Activated B cell treated with CpG ODN at 0.5 μM for 24 hours (primary cell): ENCODE results near the gene EGFLAM. TPM values are rescaled to one million over a fixed set of nuclear protein-coding genes. Genes with fewer than 3 reads are reported as not detected.

Source experiments
- ATAC-seq: fragments of 200-7000 bp; cut with Tn5 transposase; one replicate; pipeline ENCODE4 v1.10.0; 2021; ENCODE audit warnings: low read depth, mild to moderate bottlenecking, moderate library complexity
- CTCF ChIA-PET: fragments of 350-600 bp; sonication (Branson Sonifier 250); formaldehyde crosslinking; loops from one replicate; lab custom pipeline; 2021; ENCODE audit warnings: antibody characterized with exemption; lab: Charles Lee
- POLR2A ChIA-PET: fragments of 350-600 bp; sonication (Branson Sonifier 250); formaldehyde crosslinking; loops from one replicate; lab custom pipeline; 2021; ENCODE audit warnings: antibody characterized with exemption; lab: Charles Lee
- DNase-seq: peaks from one replicate; pipeline ENCODE4 v3.0.0; 2022
- H3K27ac Mint-ChIP-seq: one replicate; pipeline ENCODE4 v1.8.0; 2020; ENCODE audit warnings: mixed read lengths
- H3K27me3 Mint-ChIP-seq: one replicate; pipeline ENCODE4 v1.8.0; 2021; ENCODE audit warnings: mixed read lengths
- H3K36me3 Mint-ChIP-seq: one replicate; pipeline ENCODE4 v1.8.0; 2021; ENCODE audit warnings: low read depth, mixed read lengths
- H3K4me1 Mint-ChIP-seq: one replicate; pipeline ENCODE4 v1.8.0; 2021; ENCODE audit warnings: mixed read lengths
- H3K4me3 Mint-ChIP-seq: one replicate; pipeline ENCODE4 v1.8.0; 2020; ENCODE audit warnings: mild to moderate bottlenecking, mixed read lengths
- H3K9me3 Mint-ChIP-seq: one replicate; pipeline ENCODE4 v1.8.0; 2020; ENCODE audit warnings: mixed read lengths
- CTCF ChIP-seq: fragments of 200-600 bp; IDR thresholded peaks from one replicate; pipeline ENCODE4 v1.8.0; 2022; ENCODE audit warnings: antibody characterized with exemption, mild to moderate bottlenecking
- intact Hi-C: fragments of 100-400 bp; cut with micrococcal nuclease; formaldehyde crosslinking; loops from one replicate; pipeline ENCODE4 v1.15.1; 2024
- total RNA-seq: library from RNA; stranded (reverse); gene quantifications from 2 replicates; pipeline ENCODE4 v1.2.3, GENCODE V29; 2022

Gene EGFLAM
- total RNA-seq, 1 donor from 2014 or later = not detected

GRCh38 chr5:38441453-38442246 lies 183.3 kb downstream of the EGFLAM start:
- ChIA-PET CTCF (interaction anchor here (0.6 to 4.1 kb wide), 33 partner anchors 9 to 1753 kb away, joined by 3 to 59 read pairs (median 5); no protein-coding TSS in a partner anchor), POLR2A (no interaction called here)
- Mint-ChIP-seq H3K27me3 (peaks cover 51% of the 10 kb centered on the region), H3K4me3 (no peak overlapping the region), H3K36me3 (no peaks in the 10 kb centered on the region), H3K9me3 (no peaks in the 10 kb centered on the region), H3K4me1 (no peaks in the 10 kb centered on the region), H3K27ac (no peak overlapping the region)
- TF ChIP-seq CTCF = peak; percentile 88
- ATAC-seq (peak; percentile 95), DNase-seq (peak; percentile 44)
- intact Hi-C loops = loop anchor here (1.0 kb wide), 7 partner anchors 110 to 1106 kb away; no protein-coding TSS in a partner anchor

- no peaks in the 10 kb centered on the region for H3K4me1 Mint-ChIP-seq
- ATAC-seq (no peak), DNase-seq (no peak)
- peaks cover 51% of the 10 kb centered on the region for H3K27me3 Mint-ChIP-seq
- intact Hi-C loops = no loop called here
- no peaks in the 10 kb centered on the region for H3K9me3 Mint-ChIP-seq
- CTCF ChIA-PET = interaction anchor here (0.9 to 4.1 kb wide), 31 partner anchors 8 to 1128 kb away, joined by 3 to 59 read pairs (median 5); no protein-coding TSS in a partner anchor
- TF ChIP-seq CTCF = no peak
- POLR2A ChIA-PET = no interaction called here
- H3K27ac Mint-ChIP-seq = no peak overlapping the region
- no peaks in the 10 kb centered on the region for H3K36me3 Mint-ChIP-seq
- no peak overlapping the region for H3K4me3 Mint-ChIP-seq
Measured at GRCh38 chr5:38442247-38442573, 183.9 kb downstream of the EGFLAM start.

GRCh38 chr5:38443390-38443789 lies 185.0 kb downstream of the EGFLAM start:
- Mint-ChIP-seq H3K36me3 (no peaks in the 10 kb centered on the region), H3K27ac (no peak overlapping the region), H3K4me1 (no peaks in the 10 kb centered on the region), H3K27me3 (peaks cover 55% of the 10 kb centered on the region), H3K4me3 (no peak overlapping the region), H3K9me3 (no peaks in the 10 kb centered on the region)
- POLR2A ChIA-PET = no interaction called here
- CTCF ChIA-PET = interaction anchor here (4.1 kb wide), 1 partner anchor 479 kb away, joined by 59 read pairs; no protein-coding TSS in a partner anchor
- no peak for TF ChIP-seq CTCF
- intact Hi-C loops = no loop called here
- ATAC-seq (no peak), DNase-seq (no peak)

GRCh38 chr5:38445374-38446028 lies 187.1 kb downstream of the EGFLAM start:
- no peak overlapping the region for H3K27ac Mint-ChIP-seq
- H3K4me3 Mint-ChIP-seq = no peak overlapping the region
- TF ChIP-seq CTCF = no peak
- peaks cover 68% of the 10 kb centered on the region for H3K27me3 Mint-ChIP-seq
- no peaks in the 10 kb centered on the region for H3K4me1 Mint-ChIP-seq
- no peak for DNase-seq
- no peaks in the 10 kb centered on the region for H3K36me3 Mint-ChIP-seq
- ATAC-seq = no peak
- ChIA-PET POLR2A (no interaction called here), CTCF (no interaction called here)
- intact Hi-C loops = loop anchor here (5.0 kb wide), 1 partner anchor 97 kb away; no protein-coding TSS in a partner anchor
- H3K9me3 Mint-ChIP-seq = no peaks in the 10 kb centered on the region

GRCh38 chr5:38446029-38446522 lies 187.7 kb downstream of the EGFLAM start:
- Mint-ChIP-seq H3K9me3 (no peaks in the 10 kb centered on the region), H3K4me3 (no peak overlapping the region), H3K27me3 (peaks cover 70% of the 10 kb centered on the region), H3K36me3 (no peaks in the 10 kb centered on the region), H3K27ac (no peak overlapping the region), H3K4me1 (no peaks in the 10 kb centered on the region)
- intact Hi-C loops = loop anchor here (5.0 kb wide), 1 partner anchor 96 kb away; no protein-coding TSS in a partner anchor
- ChIA-PET POLR2A (no interaction called here), CTCF (no interaction called here)
- no peak for ATAC-seq
- TF ChIP-seq CTCF = no peak
- DNase-seq = no peak
